Measurements from ENCODE around the gene ABHD12B. TPM values are rescaled to one million over a fixed set of nuclear protein-coding genes. Genes with fewer than 3 reads are reported as not detected.

Gene ABHD12B
- total and polyA plus RNA-seq, 2 of the 13 experiments (the other 11 are each of a cell fraction or from before 2014, with no cell fraction given), result not detected

DNA sequence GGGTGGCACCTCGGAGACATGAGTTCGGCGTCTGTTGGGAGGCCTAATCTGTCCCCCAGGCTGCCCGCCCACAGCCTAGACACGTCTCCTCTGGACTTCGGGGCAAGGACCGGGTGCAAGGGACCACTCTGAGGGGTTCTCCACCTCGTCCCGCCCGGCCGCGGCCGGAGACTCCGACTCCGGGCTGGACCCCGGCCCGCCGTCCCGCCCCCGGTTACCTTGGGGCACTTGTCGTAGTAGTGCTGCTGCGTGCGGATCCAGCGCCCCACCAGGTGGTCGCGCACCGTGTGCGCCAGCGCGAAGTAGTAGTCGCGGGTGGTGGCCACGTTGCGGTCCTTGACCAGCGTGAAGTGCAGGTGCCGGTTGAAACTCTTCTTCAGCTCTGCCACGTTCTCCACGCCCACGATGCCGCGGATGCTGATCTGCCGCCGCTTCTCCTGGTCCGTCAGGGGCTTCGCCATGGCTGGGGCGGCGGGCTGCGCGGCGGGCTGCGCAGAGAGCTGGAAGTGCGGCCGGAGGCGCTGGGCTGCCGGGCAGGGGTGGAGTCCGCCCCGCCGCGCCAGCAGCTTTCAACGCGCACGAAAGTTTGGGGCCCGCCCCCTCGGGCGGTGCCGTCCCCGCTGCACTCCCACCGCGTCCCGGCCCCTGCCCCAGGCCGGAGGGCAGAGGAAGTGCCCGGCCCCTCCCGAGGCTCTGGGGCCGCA is 72.2 kb downstream of the ABHD12B start, which contains the start of gene PYGL (continued):
- TF ChIP-seq MEIS2 (CRISPR knock-in tag; IDR thresholded peaks at IDR 0.05) (0 out of 2 replicates have a peak, but pooled peaks have one; percentile 15), ZFP36 (IDR thresholded peaks at IDR 0.05; ENCODE audit: borderline replicate concordance, low read depth, low read length, partially characterized antibody) (no peak), ATM (IDR thresholded peaks at IDR 0.05; ENCODE audit: borderline replicate concordance) (no peak), SMC3 (IDR thresholded peaks at IDR 0.05; ENCODE audit: low read length) (no peak), ZNF510 (CRISPR knock-in tag; IDR thresholded peaks at IDR 0.05; ENCODE audit: low read depth) (no peak), ZFYVE20 (CRISPR knock-in tag; IDR thresholded peaks at IDR 0.05; ENCODE audit: borderline replicate concordance, low read depth) (no peak), ZNF607 (CRISPR knock-in tag; IDR thresholded peaks at IDR 0.05; ENCODE audit: borderline replicate concordance) (peak; percentile 52), KAT8 (CRISPR knock-in tag; IDR thresholded peaks at IDR 0.05) (peak; percentile 9; the same call in 1 of the 2 replicates), SOX13 (IDR thresholded peaks at IDR 0.05) (no peak), SOX13 (CRISPR knock-in tag; conservative IDR thresholded peaks at IDR 0.05 in 1 of 2, IDR thresholded peaks at IDR 0.05 in 1 of 2) (peak in 1 of 2 experiments; percentile 6; a peak in 1 of 4 replicates), CBFB (CRISPR knock-in tag; IDR thresholded peaks at IDR 0.05) (no peak), ATF2 (CRISPR knock-in tag; IDR thresholded peaks at IDR 0.05) (no peak; the same call in 1 of the 2 replicates), THAP8 (CRISPR knock-in tag; IDR thresholded peaks at IDR 0.05; ENCODE audit: borderline replicate concordance) (peak; percentile 87; the same call in 1 of the 2 replicates), PRDM4 (CRISPR knock-in tag; IDR thresholded peaks at IDR 0.05; ENCODE audit: borderline replicate concordance) (0 out of 2 replicates have a peak, but pooled peaks have one; percentile 2)
- TF ChIP-seq, protein P1, sequence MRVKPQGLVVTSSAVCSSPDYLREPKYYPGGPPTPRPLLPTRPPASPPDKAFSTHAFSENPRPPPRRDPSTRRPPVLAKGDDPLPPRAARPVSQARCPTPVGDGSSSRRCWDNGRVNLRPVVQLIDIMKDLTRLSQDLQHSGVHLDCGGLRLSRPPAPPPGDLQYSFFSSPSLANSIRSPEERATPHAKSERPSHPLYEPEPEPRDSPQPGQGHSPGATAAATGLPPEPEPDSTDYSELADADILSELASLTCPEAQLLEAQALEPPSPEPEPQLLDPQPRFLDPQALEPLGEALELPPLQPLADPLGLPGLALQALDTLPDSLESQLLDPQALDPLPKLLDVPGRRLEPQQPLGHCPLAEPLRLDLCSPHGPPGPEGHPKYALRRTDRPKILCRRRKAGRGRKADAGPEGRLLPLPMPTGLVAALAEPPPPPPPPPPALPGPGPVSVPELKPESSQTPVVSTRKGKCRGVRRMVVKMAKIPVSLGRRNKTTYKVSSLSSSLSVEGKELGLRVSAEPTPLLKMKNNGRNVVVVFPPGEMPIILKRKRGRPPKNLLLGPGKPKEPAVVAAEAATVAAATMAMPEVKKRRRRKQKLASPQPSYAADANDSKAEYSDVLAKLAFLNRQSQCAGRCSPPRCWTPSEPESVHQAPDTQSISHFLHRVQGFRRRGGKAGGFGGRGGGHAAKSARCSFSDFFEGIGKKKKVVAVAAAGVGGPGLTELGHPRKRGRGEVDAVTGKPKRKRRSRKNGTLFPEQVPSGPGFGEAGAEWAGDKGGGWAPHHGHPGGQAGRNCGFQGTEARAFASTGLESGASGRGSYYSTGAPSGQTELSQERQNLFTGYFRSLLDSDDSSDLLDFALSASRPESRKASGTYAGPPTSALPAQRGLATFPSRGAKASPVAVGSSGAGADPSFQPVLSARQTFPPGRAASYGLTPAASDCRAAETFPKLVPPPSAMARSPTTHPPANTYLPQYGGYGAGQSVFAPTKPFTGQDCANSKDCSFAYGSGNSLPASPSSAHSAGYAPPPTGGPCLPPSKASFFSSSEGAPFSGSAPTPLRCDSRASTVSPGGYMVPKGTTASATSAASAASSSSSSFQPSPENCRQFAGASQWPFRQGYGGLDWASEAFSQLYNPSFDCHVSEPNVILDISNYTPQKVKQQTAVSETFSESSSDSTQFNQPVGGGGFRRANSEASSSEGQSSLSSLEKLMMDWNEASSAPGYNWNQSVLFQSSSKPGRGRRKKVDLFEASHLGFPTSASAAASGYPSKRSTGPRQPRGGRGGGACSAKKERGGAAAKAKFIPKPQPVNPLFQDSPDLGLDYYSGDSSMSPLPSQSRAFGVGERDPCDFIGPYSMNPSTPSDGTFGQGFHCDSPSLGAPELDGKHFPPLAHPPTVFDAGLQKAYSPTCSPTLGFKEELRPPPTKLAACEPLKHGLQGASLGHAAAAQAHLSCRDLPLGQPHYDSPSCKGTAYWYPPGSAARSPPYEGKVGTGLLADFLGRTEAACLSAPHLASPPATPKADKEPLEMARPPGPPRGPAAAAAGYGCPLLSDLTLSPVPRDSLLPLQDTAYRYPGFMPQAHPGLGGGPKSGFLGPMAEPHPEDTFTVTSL (CRISPR knock-in tag; IDR thresholded peaks at IDR 0.05; ENCODE audit: borderline replicate concordance), result no peak; the same call in 1 of the 2 replicates
- TF ChIP-seq, protein P2, sequence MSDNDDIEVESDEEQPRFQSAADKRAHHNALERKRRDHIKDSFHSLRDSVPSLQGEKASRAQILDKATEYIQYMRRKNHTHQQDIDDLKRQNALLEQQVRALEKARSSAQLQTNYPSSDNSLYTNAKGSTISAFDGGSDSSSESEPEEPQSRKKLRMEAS (IDR thresholded peaks at IDR 0.05), result peak; percentile 46
- TF ChIP-seq, protein P3, sequence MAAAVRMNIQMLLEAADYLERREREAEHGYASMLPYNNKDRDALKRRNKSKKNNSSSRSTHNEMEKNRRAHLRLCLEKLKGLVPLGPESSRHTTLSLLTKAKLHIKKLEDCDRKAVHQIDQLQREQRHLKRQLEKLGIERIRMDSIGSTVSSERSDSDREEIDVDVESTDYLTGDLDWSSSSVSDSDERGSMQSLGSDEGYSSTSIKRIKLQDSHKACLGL (CRISPR knock-in tag; IDR thresholded peaks at IDR 0.05), result peak; percentile 91
